A204.1 (cell line): ENCODE data around the gene GKN1.
"Not testable (repeated sequence)": the region's sequence is repeated elsewhere in the genome, so short reads cannot be mapped to it uniquely, and the experiment has no call there.

Experiments
- FAIRE-seq: peaks from 2 replicates; lab custom pipeline; 2012; peaks lifted over from hg19 to GRCh38; lab: Jason Lieb, UNC

GKN1 gene

GRCh38 chr2:68974251-68974650 is at the start of gene GKN1:
TSS of gene GKN1 (plus strand) at chr2:68974636. CDS start at chr2:68974678, 42 bp downstream.
- FAIRE-seq, result no peak

GRCh38 chr2:68925295-68925896 is 49.0 kb upstream of the GKN1 start:
- FAIRE-seq, result peak; percentile 51

GRCh38 chr2:68926796-68927195 is 47.6 kb upstream of the GKN1 start:
- FAIRE-seq, result no peak

GRCh38 chr2:68931149-68931711 is 43.2 kb upstream of the GKN1 start:
- FAIRE-seq, result no peak

- no peak for FAIRE-seq
Measured at GRCh38 chr2:68931799-68932198, 42.6 kb upstream of the GKN1 start.

- FAIRE-seq, result no peak
Measured at GRCh38 chr2:68932402-68932801, 42.0 kb upstream of the GKN1 start.

GRCh38 chr2:68934021-68934420 is 40.4 kb upstream of the GKN1 start:
- no peak for FAIRE-seq

GRCh38 chr2:68935471-68935870 is 39.0 kb upstream of the GKN1 start:
- no peak for FAIRE-seq

GRCh38 chr2:68936427-68936826 is 38.0 kb upstream of the GKN1 start:
- no peak for FAIRE-seq

GRCh38 chr2:68936889-68937288 is 37.5 kb upstream of the GKN1 start:
- FAIRE-seq, result no peak

GRCh38 chr2:68937346-68938055 is 36.9 kb upstream of the GKN1 start:
- FAIRE-seq, result no peak

GRCh38 chr2:68938938-68939337 is 35.5 kb upstream of the GKN1 start:
- no peak for FAIRE-seq

- FAIRE-seq, result no peak
Measured at GRCh38 chr2:68939962-68940361, 34.5 kb upstream of the GKN1 start.

GRCh38 chr2:68940369-68940768 is 34.1 kb upstream of the GKN1 start:
- FAIRE-seq, result no peak

GRCh38 chr2:68942827-68943226 is 31.6 kb upstream of the GKN1 start:
- FAIRE-seq, result no peak

- FAIRE-seq, result no peak
Measured at GRCh38 chr2:68943581-68944568, 30.6 kb upstream of the GKN1 start.

- no peak for FAIRE-seq
Measured at GRCh38 chr2:68946117-68946516, 28.3 kb upstream of the GKN1 start.

- FAIRE-seq, result no peak
Measured at GRCh38 chr2:68948710-68949109, 25.7 kb upstream of the GKN1 start.

GRCh38 chr2:68951899-68952298 is 22.5 kb upstream of the GKN1 start:
- no peak for FAIRE-seq

GRCh38 chr2:68952887-68953521 is 21.4 kb upstream of the GKN1 start, which contains the start of gene GKN2:
TSS of gene GKN2 (minus strand) at chr2:68952893. CDS start at chr2:68952861, 32 bp downstream.
- no peak for FAIRE-seq

GRCh38 chr2:68955432-68955831 is 19.0 kb upstream of the GKN1 start:
- not testable (repeated sequence) for FAIRE-seq

- no peak for FAIRE-seq
Measured at GRCh38 chr2:68959001-68959400, 15.4 kb upstream of the GKN1 start.
